AG04450 (cell line): Measurements from ENCODE around the gene LHX2. TPM values are rescaled to one million over a fixed set of nuclear protein-coding genes. Genes with fewer than 3 reads are reported as not detected.

Source experiments
- CTCF ChIA-PET: fragments of 300-600, 350-600 bp; formaldehyde crosslinking; extraction: SDS; loops from one replicate; lab custom pipeline; 2022; ENCODE audit warnings: antibody characterized with exemption, inconsistent platforms; lab: Charles Lee
- POLR2A ChIA-PET: fragments of 350-600 bp; formaldehyde crosslinking; extraction: SDS; loops from one replicate; lab custom pipeline; 2021; ENCODE audit warnings: antibody characterized with exemption, inconsistent platforms; lab: Yijun Ruan, JAX
- DNase-seq: peaks from one replicate; pipeline ENCODE4 v3.0.0-alpha.2; 2011; ENCODE audit warnings: low read depth, low spot score
- H3K27ac ChIP-seq: one replicate; pipeline ENCODE4 v1.5.1; 2012; ENCODE audit warnings: low read depth, low read length, control low read depth
- H3K27me3 ChIP-seq: one replicate; pipeline ENCODE4 v1.6.0; 2012; ENCODE audit warnings: low read length; ENCODE audit not compliant: control insufficient read depth, insufficient read depth
- H3K4me3 ChIP-seq: 2 replicates; pipeline ENCODE4 v1.5.1; 2011; ENCODE audit warnings: mild to moderate bottlenecking, low read depth, low read length, control low read depth
- H3K9me3 ChIP-seq: 2 replicates; pipeline ENCODE4 v1.5.1; 2012; ENCODE audit warnings: low read length; ENCODE audit not compliant: control insufficient read depth, insufficient read depth
- CTCF ChIP-seq: IDR thresholded peaks from 2 replicates; pipeline ENCODE4 v1.5.1; 2011; ENCODE audit warnings: low read depth, low read length, control low read depth, inconsistent platforms
- polyA plus RNA-seq: library from polyadenylated mRNA; depleted of rRNA; stranded (reverse); fragments of >200 nt; gene quantifications from 2 replicates; pipeline ENCODE4 v1.2.3, GENCODE V29; 2011

The LHX2 gene
- polyA plus RNA-seq, 1 experiment, result not detected

DNA sequence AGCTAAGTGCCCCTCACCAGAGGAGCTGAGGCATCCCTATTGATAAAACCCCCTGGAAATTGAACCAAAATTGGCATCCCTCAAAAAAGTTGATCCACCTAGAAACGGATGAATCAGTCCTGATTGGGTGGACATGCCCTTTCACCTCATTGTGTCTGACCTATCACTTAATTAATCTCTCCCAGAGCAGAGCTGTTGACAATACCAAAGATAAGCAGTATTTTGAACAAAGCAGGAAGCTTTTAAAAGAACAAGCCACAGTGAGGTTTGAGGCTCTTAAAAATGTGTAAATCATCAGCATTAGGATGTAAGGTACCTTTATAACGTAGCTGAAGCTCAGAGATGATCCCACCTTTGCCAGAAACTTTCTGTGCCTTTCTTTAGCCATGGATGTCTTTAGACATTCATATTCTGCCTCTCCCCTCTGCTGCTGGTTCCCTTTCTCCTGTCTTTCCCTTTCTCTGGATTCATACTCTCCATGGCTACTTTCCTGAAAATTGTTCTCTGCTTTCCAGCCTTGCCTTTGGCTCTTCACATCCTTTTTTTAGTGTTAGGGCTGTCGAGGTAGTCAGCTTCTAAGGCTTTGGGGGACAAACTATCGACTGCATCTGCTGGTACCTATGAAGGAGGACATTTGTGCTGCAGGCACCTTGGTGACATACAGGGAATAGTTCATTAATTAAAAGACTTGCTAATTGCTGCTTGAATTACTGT is 7.8 kb upstream of the LHX2 start:
- no peak for DNase-seq
- no peak overlapping the region for H3K27ac ChIP-seq
- H3K9me3 ChIP-seq, result peaks cover 1% of the 10 kb centered on the region; the same call in 1 of the 2 replicates
- CTCF ChIA-PET, result interaction anchor here (0.6 to 1.2 kb wide), 2 partner anchors 37 to 123 kb away, joined by 3 to 7 read pairs; no protein-coding TSS in a partner anchor
- H3K4me3 ChIP-seq, result no peak overlapping the region
- POLR2A ChIA-PET, result interaction anchor here (0.6 kb wide), 1 partner anchor 279 kb away, joined by 4 read pairs; no protein-coding TSS in a partner anchor
- TF ChIP-seq CTCF, result no peak
- peaks cover 90% of the 10 kb centered on the region for H3K27me3 ChIP-seq

GRCh38 chr9:124004593-124004992 is 7.0 kb upstream of the LHX2 start:
- POLR2A ChIA-PET, result no interaction called here
- no peak for DNase-seq
- Histone ChIP-seq H3K27ac (no peak overlapping the region), H3K27me3 (peaks cover 93% of the 10 kb centered on the region), H3K4me3 (no peak overlapping the region), H3K9me3 (peaks cover 9% of the 10 kb centered on the region; the same call in 1 of the 2 replicates)
- CTCF ChIA-PET, result interaction anchor here (0.6 to 1.2 kb wide), 3 partner anchors 36 to 123 kb away, joined by 3 to 7 read pairs (median 4); no protein-coding TSS in a partner anchor
- no peak for TF ChIP-seq CTCF

GRCh38 chr9:124005029-124005771 is 6.4 kb upstream of the LHX2 start:
- ChIA-PET POLR2A (no interaction called here), CTCF (interaction anchor here (0.6 to 1.2 kb wide), 2 partner anchors 36 to 111 kb away, joined by 4 to 7 read pairs; no protein-coding TSS in a partner anchor)
- peaks cover 98% of the 10 kb centered on the region for H3K27me3 ChIP-seq
- H3K4me3 ChIP-seq, result no peak overlapping the region
- no peak for DNase-seq
- no peak overlapping the region for H3K27ac ChIP-seq
- no peak for TF ChIP-seq CTCF
- H3K9me3 ChIP-seq, result peaks cover 10% of the 10 kb centered on the region; the same call in 1 of the 2 replicates

DNA sequence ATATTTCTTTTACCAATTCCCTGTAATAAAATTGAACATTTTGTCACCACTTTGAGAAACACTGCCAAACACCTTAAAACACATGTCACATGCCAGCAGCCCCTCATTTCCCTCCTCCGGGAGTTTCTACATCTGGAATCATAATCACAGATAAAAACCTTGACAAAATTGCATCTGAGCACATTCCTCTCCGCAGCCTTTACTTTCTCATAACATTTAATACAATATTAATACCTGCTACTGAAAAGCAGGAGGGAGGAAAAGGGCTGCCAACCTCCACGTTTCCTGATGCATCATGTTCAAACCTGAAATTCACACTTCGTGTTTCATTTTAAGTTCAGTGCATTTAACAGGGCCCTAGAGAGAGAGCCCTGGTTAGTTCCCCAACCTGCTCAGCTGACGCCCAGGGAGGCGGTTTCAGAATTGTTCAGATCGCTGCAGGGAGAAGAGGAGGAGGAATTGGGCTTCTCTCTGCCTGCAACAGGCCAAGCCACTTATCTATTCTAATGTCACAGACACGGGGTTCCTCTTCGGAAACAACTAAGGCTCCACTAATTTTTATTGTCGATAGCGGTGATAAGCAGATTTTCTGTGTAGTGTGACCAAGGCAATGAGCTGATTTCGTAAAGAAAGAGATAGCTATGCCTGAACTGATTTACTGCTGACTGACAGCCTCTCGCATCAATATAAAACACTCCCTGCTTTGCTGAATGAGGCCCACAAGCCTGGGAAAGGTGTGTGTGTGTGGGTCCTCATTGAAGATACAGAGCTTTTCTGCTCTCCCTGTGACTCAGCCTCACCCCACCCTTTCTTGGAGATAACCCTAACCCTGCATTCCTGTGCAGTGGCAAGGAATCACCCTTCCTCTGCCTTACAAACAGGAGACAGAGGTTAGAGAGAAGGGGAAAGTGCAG is 4.9 kb upstream of the LHX2 start:
- no peak overlapping the region for H3K27ac ChIP-seq
- ChIA-PET POLR2A (no interaction called here), CTCF (no interaction called here)
- DNase-seq, result no peak
- no peak for TF ChIP-seq CTCF
- H3K9me3 ChIP-seq, result peaks cover 14% of the 10 kb centered on the region; the same call in 1 of the 2 replicates
- H3K4me3 ChIP-seq, result no peak overlapping the region
- H3K27me3 ChIP-seq, result peaks cover 98% of the 10 kb centered on the region
